ENCODE measurements around the gene NUDT3. TPM values are rescaled to one million over a fixed set of nuclear protein-coding genes. Genes with fewer than 3 reads are reported as not detected.

Gene NUDT3
- total RNA-seq, 4 donors from 2014 or later = 32.2 to 66.3 (median 46.9) TPM

DNA sequence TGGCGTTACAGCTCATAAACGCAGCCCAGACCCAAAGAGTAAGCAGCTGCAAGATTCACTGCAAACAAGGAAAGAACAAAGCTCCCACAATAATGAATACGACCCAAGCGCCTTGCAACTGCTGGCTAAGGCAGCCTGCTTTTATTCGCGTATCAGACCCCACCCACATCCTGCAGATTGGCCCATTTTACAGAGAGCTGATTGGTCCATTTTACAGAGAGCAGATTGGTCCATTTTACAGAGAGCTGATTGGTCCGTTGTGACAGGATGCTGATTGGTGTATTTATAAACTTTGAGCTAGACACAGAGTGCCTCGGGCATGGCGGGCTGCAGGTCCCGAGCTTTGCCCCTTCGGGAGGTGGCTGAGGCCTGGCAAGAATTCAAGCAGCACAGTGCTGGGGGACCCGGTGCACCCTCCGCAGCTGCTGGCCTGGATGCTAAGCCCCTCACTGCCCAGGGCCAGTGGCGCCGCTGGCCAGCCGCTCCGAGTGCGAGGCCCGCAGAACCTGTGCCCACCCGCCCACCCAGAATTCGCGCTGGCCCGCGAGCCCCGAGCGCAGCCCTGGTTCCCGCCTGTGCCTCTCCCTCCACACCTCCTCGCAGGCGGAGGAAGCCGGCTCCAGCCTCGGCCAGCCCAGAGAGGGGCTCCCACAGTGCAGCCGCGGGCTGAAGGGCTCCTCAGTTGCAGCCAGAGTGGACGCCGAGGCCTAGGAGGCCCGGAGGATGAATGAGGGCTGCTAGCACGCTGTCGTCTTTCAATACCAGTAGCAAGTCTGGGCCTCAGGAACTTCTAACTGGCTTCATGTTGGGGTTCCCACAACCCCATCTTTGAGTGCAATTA is 44.6 kb upstream of the NUDT3 start:
- ATAC-seq = no peak
- Histone ChIP-seq H3K27me3 (no peaks in the 10 kb centered on the region), H3K27ac (no peak overlapping the region), H3K36me3 (no peaks in the 10 kb centered on the region), H3K4me3 (no peak overlapping the region), H3K4me1 (no peaks in the 10 kb centered on the region), H3K9me3 (no peaks in the 10 kb centered on the region)
- 80 to 86% methylated on average over 2 to 7 of the region's 38 CpGs for WGBS, 2 donors (ENCODE audit: low coverage in 1 of 2)
- TF ChIP-seq EP300 (IDR thresholded peaks at IDR 0.05) = no peak

GRCh38 chr6:34435916-34436315 is 43.4 kb upstream of the NUDT3 start:
- ATAC-seq = no peak
- 69 to 81% methylated on average over 4 of the region's 5 CpGs for WGBS, 2 donors (ENCODE audit: low coverage in 1 of 2)

DNA sequence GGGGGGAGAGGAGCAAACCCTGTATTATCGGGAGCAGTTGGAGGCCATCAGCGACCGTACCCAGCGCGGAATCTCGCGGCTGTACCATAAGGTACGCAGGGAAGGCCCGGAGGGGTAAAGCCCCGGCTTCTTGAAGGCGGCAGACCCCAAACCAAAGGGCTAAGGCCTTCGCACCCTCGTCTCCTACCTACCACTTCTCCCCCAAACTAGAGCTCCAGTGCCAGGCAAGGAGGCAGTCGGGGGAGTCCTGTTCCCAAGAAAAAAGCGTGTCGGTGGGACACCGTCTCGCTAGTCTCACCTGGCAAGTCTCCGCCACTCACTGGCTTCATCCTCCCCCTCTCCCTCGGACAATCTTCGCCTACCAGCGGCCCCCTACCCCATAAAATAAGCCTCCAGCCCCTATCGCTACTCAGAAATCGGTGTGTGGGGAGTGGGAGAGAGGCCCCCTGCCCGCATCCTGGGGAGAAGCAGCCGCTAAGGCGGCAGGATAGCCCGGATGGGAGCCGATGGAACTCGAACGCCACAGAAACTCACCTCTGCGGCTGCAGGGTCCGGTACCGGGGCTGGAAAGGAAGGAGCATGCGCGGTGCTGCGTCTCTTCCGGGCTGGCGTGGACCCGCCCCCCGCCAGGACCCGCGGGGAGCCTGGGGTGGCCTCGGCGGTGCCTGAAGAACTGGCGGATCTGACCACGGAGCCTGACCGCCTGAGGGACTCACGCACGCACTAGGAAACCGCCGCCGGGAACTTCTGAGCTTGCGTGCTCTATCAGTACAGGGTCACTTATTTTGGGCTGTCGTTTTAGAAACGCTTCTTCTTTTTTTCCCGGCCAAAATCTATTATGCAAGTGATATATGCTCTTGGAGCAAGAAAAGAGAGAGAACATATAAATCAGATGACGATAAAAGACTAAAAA is 33.3 kb upstream of the NUDT3 start, which contains the start of gene RPS10:
TSS of gene RPS10 (minus strand) at position 572 of the 913 bp plus-strand sequence. CDS start 848 bp downstream, outside the sequence.
- Histone ChIP-seq H3K4me3 (peak within 1 kb of the TSS; percentile 60 to 80), H3K9me3 (no peaks in the 10 kb centered on the region), H3K4me1 (peaks cover 0 to 33% (median 11%) of the 10 kb centered on the region in 3 donors), H3K27me3 (no peaks in the 10 kb centered on the region), H3K27ac (peak within 1 kb of the TSS; percentile 51 to 89 (median 88)), H3K36me3 (peaks cover 0 to 41% of the 10 kb centered on the region in 2 donors)
- peak; percentile 78 to 82 for TF ChIP-seq POLR2A (IDR thresholded peaks at IDR 0.05)
- TF ChIP-seq POLR2AphosphoS5 (IDR thresholded peaks at IDR 0.05) = peak; percentile 95
- no peak for TF ChIP-seq EP300 (IDR thresholded peaks at IDR 0.05)
- TF ChIP-seq, protein P1, sequence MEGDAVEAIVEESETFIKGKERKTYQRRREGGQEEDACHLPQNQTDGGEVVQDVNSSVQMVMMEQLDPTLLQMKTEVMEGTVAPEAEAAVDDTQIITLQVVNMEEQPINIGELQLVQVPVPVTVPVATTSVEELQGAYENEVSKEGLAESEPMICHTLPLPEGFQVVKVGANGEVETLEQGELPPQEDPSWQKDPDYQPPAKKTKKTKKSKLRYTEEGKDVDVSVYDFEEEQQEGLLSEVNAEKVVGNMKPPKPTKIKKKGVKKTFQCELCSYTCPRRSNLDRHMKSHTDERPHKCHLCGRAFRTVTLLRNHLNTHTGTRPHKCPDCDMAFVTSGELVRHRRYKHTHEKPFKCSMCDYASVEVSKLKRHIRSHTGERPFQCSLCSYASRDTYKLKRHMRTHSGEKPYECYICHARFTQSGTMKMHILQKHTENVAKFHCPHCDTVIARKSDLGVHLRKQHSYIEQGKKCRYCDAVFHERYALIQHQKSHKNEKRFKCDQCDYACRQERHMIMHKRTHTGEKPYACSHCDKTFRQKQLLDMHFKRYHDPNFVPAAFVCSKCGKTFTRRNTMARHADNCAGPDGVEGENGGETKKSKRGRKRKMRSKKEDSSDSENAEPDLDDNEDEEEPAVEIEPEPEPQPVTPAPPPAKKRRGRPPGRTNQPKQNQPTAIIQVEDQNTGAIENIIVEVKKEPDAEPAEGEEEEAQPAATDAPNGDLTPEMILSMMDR (IDR thresholded peaks at IDR 0.05) = peak in 1 of 4 experiments; percentile 22
- peak; percentile 100 for ATAC-seq
- WGBS, 2 donors (ENCODE audit: low coverage in 1 of 2) = 0 to 1% methylated on average over 8 to 10 of the region's 58 CpGs

More at GRCh38 chr6:34435916-34436315, 43.4 kb upstream of the NUDT3 start:
- Histone ChIP-seq H3K4me1 (no peaks in the 10 kb centered on the region), H3K9me3 (no peaks in the 10 kb centered on the region), H3K36me3 (no peaks in the 10 kb centered on the region), H3K27me3 (no peaks in the 10 kb centered on the region), H3K27ac (no peak overlapping the region), H3K4me3 (no peak overlapping the region)
- TF ChIP-seq EP300 (IDR thresholded peaks at IDR 0.05) = no peak
- no peak for TF ChIP-seq POLR2A (IDR thresholded peaks at IDR 0.05)
- TF ChIP-seq, protein P1 (IDR thresholded peaks at IDR 0.05) = no peak
- TF ChIP-seq POLR2AphosphoS5 (IDR thresholded peaks at IDR 0.05) = no peak

DNA sequence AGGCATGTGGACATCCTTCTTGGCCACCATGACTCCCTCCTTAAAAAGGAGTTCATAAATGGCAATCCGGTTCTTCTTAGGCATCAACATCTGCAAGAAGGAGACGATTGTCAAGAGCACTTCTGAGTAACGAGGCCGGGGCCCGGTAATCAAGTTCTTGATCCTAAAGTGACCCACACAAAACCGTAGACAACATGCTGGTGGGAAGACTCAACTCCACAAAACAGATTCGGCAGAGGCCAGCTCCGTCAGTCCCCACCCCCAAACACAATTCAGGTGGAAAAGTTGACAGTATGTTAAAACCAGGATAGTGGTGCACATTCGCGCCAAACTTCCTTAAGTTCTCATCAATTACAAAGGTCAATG is 32.6 kb upstream of the NUDT3 start:
- peaks cover 0 to 33% (median 11%) of the 10 kb centered on the region in 3 donors for H3K4me1 ChIP-seq
- H3K36me3 ChIP-seq = peaks cover 0 to 47% of the 10 kb centered on the region in 2 donors
- H3K9me3 ChIP-seq = no peaks in the 10 kb centered on the region
- 0% methylated on average over 4 of the region's 10 CpGs; no CpG with 5 or more reads in 1 of the 2 donors for WGBS, 2 donors (ENCODE audit: low coverage in 1 of 2)
- TF ChIP-seq POLR2AphosphoS5 (IDR thresholded peaks at IDR 0.05) (no peak), POLR2A (IDR thresholded peaks at IDR 0.05) (no peak)
- H3K27me3 ChIP-seq = no peaks in the 10 kb centered on the region
- ATAC-seq = no peak
- H3K4me3 ChIP-seq = peak overlapping the region; percentile 60 to 80
- peak overlapping the region; percentile 51 to 89 (median 88) for H3K27ac ChIP-seq

DNA sequence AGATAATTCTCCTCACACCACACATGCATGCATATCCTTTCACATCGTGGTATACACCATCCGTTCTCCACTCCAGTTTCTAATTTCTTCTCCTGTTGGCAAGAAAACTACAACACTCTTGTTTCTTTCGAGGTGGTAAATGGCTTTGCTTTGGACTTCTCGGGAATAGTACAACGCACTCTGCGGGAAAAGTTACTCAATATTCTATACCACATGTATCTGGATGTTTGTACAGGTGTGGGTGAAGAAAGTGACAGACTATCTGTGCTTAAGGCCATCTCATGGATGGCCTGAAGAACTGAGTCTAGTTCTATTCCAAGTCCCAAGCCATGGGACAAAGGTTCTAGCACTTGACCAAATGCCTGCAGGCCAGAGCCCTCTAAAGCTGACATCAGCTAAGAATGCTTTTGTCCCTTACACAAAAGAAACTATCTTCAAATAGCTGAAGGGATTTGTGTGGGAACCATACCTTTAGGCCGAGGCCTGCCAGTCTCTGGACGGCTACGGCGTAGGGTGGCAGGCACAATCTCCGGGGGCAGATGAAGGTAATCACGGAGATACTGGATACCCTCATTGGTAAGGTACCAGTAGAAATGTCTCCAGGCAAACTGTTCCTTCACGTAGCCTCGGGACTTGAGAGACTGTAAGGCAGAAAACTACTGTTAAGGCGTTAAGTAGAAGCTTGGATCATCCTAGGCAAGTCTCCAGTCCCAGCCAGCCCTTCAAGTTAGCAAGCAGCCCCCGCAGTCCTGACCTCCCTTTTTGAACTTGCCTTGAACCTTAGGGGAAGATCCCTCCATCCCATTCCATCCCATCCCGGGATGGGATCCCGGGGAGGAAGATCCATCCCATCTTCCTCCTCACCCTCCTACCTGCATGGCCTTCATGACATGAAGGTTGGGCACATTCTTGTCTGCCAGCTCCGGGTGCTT is 32.0 kb upstream of the NUDT3 start:
- Histone ChIP-seq H3K9me3 (no peaks in the 10 kb centered on the region), H3K4me3 (peak overlapping the region in 1 of 2 donors; percentile 80), H3K27ac (peak overlapping the region in 3 of 4 donors; percentile 87 to 89 (median 89)), H3K4me1 (peaks cover 0 to 33% (median 11%) of the 10 kb centered on the region in 3 donors), H3K36me3 (peaks cover 0 to 54% of the 10 kb centered on the region in 2 donors), H3K27me3 (no peaks in the 10 kb centered on the region)
- TF ChIP-seq EP300 (IDR thresholded peaks at IDR 0.05) (no peak), POLR2A (IDR thresholded peaks at IDR 0.05) (no peak), POLR2AphosphoS5 (IDR thresholded peaks at IDR 0.05) (no peak)
- TF ChIP-seq, protein P1 (IDR thresholded peaks at IDR 0.05) = no peak
- no peak for ATAC-seq
- 83% methylated on average over 9 to 10 of the region's 19 CpGs for WGBS, 2 donors (ENCODE audit: low coverage in 1 of 2)

Data from gastroesophageal sphincter (tissue), 4 donors.